ENCODE measurements around the gene SYNDIG1L. TPM values are rescaled to one million over a fixed set of nuclear protein-coding genes. Genes with fewer than 3 reads are reported as not detected.

SYNDIG1L gene
- total RNA-seq, 1 experiment from 2014 or later, result not detected

DNA sequence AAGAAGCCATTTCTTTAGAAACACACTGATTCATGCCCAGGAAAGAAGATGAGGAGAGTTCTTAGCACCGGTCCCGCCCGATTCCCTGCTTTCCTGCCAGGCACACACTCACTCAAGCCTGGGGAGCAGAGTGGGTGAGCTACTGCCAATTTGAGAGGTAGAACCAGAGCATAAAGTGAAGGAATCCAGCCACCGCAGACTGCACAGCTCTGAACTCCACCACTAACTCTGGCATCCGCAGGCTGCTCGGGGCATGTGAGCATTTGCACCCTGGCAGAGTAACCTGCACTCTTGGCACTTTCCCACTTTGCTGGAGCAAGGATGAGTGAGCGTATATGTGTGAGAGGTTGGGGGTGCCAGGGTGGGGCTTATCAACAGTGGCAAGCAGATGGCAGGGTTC is 4.0 kb upstream of the SYNDIG1L start:
- no peak for DNase-seq (ENCODE audit: low read depth)

DNA sequence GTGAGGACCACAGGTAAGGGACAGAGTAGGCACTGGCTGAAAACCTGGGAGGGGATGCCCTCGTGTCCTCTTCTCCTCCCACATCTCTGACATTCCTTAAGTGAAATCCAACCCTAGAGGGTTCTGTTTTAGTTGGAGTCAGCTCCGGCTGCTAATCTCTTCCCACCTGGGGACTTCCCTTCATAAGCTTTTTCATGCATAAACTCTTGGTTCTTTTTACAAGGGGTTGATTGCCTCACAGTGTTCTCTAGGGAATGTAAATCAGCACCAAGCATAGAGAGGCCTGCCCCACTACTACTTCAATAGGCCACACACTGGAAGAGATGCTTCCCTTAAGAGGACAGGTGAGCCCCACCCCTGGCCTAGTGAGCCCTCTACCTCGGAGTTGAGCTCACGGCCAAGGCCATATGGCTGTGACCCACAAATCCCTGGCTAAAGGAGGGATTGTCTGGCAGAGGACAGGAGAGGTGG is 3.2 kb upstream of the SYNDIG1L start:
- DNase-seq (ENCODE audit: low read depth), result no peak

DNA sequence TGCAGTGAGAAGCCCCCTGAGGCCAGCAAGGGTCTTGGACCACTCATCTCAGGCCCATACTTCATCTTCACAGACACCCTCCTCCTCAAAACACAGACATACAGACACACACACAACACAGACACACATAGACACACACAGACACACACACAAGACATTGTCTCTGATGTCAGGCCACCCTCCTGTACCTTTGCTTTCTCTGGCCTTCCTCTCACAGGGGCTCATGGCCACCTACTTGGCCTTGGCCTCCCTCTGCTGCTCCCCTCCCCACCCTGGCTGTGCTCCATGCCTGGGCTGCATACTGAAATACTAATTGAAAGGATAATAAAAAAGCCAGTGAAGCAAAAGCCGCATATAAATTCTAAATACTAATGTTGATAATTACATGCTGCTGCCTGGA is 1.6 kb upstream of the SYNDIG1L start:
- no peak for DNase-seq (ENCODE audit: low read depth)

DNA sequence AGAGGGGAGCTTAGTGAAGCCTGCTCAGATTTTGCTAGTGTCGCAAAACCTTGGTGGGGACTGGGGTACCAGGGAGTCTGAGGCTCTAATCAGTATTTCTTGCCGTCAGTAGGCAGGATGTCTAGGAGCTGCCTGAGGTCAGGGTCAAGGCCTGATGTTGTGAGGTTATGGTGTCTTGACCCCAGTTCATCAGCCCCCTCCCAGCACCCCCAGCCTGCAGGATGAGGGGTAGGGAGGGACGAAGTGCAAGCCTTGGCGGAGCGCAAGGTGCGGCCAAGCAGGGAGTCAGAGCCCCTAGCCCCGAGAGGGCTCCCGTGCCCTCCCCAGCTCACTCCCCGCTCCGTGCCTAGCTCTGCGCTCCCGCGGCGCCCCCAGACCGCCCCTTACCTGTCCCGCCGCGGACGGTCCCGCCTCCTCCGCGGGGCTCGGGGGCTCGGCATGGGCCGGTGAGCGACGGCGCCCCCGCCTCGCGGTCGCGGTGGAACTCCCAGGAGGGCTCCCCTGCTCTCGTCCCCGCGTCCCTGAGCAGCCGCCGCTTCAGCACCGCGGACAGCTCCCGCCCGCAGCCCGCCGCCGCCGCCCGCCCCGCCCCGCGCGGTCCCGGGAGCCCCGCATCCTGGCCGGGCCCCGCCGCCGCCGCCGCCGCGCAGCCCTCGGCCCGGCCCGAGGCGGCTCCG is 347 bp downstream of the SYNDIG1L start:
- peak; percentile 66 for DNase-seq (ENCODE audit: low read depth)

DNA sequence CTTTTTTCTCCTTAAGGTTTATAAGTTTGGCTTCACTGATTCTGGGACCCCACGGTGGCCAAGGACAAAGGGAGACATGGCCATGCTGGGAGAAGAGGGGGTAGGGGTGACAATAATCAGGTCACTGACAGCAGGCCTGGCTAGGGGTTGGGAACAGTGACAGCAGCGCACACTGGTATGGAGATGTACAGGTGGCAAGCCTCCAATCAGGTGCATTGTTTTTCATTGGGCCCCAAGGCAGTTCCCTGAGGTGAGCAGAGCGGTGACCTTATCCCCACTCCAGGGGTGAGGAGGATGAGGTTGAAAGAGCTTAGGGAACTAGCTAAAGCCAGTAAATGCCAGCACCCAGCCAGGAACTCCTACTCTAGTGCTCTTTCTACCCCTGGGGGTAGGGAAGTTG is 1.4 kb downstream of the SYNDIG1L start:
- DNase-seq (ENCODE audit: low read depth), result no peak

DNA sequence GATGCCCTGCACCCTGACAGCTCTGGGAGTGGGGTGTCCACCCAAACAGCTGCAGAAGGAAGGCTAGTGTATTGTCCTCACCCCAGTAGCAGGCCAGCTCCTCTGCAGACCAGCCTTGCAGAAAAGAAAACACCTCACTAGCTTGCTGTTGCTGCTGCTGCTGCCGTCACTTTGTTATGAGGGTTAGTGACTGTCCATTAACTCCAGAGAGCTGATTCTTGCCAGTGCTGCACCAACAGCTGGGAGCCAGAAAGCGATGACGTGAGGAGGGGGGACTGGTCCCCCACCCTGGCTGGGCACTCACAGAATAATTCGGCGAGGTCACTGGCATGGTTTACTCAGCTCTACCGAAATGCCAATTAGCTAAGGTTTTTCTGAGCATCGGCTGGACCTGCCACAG is 2.8 kb downstream of the SYNDIG1L start:
- no peak for DNase-seq (ENCODE audit: low read depth)

DNA sequence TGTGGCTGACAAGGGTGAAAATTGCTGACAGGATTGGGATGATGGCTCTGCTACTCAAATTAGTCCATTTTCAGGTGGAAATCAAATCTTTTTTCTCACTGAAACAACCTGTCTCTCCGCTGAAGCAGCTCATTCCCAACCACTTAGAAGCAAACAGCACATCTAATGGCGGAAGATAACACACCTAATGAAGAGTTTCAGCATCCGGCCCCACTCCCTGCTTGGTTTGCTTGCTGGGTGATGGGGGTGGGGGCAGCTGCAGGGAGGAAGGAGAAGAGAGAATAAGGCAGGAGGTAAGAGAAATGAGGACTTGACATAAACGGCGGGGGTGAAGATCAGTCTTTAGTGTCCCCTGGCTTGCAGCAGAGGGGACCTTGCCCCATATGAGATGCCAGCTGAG is 4.0 kb downstream of the SYNDIG1L start:
- DNase-seq (ENCODE audit: low read depth), result no peak

DNA sequence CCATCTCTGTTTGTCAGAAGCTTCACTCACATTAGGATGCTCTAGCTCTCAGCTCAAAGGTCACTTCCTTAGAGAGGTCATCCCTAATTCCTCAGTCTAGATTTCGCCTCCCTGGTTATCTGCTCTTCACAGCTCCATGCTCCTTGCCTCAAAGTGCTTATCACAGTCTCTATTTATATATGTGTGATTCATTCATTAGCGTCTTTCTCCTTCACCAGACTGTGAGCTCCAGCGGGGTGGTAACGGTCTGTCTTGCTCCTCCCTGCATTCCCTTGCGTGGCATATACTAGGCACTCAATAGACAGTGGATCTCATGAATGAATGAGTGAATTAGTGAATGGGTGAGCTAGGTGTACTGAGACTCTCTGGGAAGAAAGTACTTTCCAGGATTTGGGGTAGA is 6.9 kb downstream of the SYNDIG1L start:
- no peak for DNase-seq (ENCODE audit: low read depth)

DNA sequence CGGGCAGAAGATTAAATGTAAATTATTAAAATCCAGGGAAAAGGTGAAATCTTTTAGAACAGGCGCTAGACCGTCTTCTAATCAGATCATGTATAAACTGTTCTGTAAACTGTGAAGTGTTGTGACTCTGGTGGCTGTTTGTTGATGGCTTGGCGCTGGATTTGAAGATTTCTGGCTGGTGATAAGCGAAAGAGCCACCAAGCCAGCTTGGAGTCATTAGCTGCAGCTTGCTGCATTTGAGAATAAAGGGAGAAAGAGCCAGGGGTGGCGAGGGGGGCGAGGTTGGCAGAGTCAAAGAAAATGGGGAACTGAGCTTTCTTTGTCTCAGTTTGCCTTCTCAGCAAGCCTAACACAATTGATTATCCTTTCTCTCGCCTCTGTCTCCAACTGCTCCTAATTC is 8.0 kb downstream of the SYNDIG1L start:
- no peak for DNase-seq (ENCODE audit: low read depth)

DNA sequence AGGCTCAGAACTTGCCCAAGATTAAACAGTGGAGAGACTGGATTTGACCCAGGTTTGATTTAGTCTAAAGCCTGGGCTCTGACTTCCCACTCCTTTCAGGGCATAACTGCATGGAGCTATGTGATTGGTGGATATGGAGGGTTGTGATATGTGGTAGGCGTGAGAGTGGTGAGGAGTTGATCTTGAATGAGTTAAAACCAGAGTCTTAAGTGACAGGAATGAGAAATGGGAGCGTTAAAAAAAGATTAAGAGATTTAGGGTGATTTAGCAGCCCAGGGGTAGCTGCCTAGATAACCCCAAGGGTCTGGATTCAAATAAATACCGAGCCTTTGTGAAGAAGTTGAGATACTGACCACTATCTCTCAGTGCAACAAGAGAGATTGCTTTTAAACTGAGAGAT is 8.4 kb downstream of the SYNDIG1L start:
- DNase-seq (ENCODE audit: low read depth), result no peak

DNA sequence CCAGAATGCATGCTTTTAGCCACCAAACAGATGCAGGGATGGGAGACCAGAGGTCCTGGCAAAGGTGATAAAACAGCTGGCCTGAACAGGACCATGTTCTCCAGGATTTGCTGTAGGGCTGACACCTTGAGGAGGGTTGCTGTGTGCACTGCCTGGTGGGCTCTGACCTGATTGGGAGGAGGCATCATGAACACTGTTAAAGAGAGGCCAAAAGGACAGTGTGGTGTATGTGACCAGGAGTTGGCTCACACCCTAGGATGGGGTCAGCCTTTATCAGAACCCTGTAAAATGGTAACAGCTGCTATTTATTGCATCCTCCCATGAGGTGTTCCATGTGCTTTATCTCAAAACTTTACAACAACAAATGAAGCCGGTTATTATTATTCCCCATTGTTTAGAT is 8.8 kb downstream of the SYNDIG1L start:
- no peak for DNase-seq (ENCODE audit: low read depth)

DNA sequence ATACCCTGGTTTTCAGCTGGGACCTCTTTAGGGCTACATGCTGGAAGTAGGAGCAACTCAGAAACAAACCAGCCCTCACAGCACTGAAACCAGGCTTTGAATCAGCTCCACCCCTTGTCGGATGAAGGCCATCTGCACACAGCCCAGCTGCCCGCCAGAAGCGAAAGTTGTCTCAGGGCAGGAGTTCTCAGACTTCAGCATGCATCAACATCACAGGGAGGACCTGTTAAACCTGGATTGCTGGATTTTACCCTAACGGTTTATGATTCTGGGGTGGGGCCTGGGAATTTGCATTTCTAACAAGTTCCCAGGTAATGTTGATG is 10.9 kb downstream of the SYNDIG1L start:
- DNase-seq (ENCODE audit: low read depth), result no peak

DNA sequence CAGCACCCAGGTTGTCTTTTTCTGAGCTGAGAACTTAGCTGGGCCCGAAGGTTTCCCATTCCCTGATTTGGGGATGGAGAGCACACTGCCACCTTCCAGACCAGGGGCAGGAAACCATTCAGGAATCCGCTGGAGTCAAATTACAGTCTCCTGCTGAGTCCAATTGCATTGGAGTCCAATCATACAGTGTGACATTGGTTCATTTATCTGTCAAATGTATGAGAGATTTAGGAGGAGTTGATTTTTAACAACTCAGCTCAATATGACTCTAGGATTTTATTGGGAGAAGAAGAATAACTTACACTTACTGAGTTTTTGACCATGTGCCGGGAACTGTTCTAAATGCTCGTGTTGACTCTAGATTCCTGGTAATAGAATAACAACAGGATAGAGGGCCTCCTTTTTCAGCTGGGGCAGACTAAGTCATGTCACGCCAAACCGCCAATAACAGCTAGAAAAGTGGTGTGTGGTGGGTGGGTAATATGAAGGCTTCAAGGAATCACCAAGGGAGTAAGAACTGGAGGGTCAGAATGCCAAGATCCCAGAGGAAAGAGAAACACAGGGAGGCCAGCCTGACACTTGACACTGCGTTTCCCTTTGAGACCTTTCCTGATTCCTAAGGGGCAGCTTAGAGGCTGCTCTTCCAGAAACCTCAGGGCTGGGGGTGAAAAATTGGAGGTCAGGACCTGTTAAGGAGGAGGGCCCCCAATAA is 11.5 kb downstream of the SYNDIG1L start:
- DNase-seq (ENCODE audit: low read depth), result peak; percentile 48

DNA sequence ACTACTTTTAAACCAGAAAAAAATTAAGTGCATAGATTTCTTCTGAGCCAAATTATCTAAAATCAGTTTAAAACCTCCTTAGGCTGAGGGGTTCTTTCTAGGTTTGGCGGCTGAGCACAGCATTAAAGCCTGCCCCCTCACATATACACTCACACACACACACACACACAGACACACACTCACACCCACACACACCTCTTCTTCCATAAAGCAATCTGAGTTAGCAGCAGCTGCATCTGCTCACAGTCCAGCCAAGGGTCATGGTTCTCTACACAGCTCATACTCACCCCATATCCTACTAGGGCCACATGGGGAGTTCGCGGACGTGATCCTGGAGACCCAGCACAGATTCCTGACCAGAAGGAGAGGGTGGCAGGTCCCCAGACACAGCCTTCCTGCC is 12.4 kb downstream of the SYNDIG1L start:
- no peak for DNase-seq (ENCODE audit: low read depth)

DNA sequence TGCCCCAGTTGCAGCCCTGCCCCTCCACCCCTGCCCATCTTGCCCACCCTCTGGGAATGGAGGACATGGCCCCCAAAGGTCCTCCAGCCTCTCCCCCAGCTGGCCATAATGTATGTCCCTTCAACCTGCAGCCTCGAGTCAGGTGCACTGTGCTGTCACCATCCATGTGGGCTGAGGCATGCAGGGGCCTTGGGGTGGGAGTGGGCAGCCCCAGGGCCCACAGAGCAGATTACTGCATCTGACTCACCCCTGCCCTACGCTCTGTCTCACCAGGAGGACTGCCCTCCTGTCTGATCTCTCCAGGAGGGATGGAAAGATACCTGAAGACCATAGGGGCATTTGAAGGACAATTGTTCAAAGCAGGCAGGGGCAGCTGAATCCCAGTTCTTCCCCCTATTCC is 13.3 kb downstream of the SYNDIG1L start:
- no peak for DNase-seq (ENCODE audit: low read depth)

DNA sequence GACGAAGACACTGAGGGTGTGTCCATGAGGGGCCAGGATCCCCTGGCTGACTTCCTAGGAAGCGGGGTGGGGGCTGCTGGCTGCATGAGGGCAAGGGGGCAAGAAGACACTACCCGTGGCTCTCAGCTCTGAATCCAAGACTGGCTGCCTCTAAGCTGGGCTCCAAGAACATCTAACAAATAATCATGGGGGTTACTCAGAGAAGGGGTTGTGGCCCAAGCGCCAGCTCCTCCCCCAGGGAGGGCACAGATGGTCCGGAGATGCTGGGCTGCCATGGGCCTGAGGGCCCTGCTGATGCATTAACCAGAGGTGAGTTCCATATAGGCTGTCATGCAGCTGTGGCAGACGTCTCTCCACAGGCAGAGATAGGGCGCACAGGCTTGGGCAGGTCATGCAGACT is 14.3 kb downstream of the SYNDIG1L start:
- no peak for DNase-seq (ENCODE audit: low read depth)

DNA sequence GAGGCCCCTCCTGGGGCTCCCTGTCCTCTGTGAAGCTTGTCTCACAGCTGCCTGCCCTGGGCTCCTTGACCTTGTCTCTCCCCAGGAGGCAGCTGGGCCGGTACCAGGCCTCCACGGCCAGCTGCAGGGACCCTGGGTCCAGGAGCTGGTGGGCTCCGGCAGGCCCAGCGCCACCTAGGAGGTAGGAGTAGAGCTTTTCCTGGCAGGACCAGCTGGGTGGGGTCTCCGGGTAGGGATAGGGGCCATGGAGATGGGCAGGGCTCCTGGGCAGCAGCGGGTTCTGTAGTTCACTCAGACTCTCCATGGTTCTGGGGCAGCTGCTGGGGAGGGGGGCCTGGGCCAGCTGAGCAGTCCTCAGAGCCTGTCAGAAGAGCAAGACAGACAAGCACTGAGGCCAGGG is 16.6 kb downstream of the SYNDIG1L start:
- DNase-seq (ENCODE audit: low read depth), result no peak

DNA sequence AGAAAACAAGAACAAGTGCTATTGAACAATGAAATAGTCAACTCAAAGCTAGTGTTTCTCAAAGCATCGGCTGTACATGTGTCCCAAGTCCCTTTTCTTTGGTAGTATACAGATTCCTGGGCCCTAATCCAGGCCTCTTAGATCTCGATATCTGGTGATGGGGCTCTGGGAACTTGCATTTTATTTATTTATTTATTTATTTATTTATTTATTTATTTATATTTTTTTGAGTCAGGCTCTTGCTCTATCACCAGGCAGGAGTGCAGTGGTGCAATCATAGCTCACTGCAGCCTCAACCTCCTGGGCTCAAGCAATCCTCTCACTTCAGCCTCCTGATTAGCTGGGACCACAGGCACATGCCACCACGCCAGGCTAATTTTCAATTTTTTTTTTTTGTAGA is 17.1 kb downstream of the SYNDIG1L start:
- DNase-seq (ENCODE audit: low read depth), result no peak

DNA sequence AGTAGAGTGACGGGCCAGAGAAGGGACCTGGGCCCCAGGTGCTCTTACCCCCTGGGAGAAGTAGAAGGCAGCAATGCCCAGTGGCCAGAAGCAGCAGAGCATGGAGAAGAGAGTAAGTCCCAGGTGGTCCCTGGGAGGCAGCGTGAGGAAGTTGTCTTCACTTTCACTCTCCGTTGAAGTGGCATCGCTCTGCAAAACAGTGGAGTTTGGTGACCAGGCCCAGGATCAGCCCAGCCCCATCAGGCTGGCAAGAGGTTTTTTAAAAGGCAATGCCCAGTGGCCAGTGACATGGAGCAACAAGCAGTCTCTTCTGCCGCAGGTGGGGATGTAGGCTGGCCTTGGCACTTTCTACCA is 18.2 kb downstream of the SYNDIG1L start:
- no peak for DNase-seq (ENCODE audit: low read depth)

DNA sequence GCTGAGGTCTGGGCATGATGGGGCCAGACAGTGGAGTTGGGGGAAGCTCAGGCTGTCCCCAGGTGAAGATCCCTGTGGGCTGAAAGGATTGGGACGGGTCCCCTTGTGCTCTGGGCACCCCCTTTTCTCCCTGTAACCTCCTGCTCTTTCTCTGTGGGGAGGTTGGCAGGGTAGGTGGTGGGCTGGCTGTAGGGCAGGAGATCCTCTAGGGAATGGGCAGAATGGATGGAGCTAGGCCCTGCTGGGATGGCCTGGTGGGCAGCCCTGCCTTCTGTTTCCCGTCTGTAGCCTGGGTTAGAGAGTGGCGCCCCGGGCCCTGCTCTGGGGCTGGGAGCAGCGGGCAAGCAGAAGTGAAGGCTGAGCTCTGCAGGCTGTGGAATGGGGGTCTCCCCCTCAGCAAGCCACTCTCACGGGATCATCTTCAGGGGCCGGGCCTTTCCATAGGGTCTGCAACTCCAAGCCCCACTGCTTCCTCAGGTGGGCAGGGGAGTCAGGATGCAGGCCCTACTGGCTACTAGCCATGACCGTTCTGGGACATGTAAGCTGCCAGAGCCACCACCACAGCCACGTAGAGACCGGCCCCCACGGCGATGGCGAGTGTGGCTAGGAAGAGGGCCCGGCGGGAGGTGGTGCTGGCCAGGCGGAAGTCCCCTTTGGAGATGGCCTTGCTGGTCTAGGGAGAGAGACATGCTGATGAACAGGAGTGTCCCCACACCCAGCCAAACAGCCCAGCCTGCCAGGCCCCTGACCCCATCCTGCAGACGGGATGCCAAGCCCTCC is 18.8 kb downstream of the SYNDIG1L start:
- no peak for DNase-seq (ENCODE audit: low read depth)

DNA sequence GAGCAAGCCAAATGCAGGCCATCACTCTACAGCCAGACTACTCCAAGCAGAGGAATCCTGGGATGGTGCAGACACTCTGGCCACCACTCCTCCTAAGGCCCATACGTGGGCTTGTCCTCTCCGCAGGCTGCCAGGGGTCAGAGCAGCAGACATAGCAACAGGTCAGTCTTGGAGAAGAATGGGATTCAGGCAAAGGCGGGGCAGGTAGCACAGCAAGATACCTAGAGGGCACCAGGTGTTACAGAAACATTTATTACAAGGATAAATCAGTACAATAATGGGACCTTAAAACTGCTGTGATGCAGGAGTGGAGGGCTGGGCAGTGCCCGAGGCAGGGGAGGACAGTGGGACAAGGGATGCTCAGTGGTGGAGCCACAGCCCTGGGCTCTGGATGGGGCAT is 20.3 kb downstream of the SYNDIG1L start:
- DNase-seq (ENCODE audit: low read depth), result no peak

DNA sequence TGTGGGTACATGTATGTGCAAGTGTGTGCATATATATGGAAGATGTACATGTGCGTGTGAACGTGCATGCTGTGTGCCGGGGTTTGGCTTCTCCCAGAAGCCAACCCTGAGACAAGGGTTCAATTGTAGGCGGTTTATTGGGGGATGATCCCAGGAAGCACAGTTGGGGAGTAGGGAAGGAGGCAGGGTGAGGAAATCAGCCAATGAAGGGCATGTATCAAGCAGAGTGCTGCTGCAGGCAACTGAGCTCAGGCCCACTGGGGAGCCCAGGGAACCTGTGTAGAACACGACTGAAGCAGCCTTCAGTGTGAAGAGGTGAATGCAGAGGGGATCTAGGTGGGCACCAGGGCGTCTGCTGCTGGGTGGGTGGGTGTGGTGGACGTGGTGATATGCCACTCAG is 21.6 kb downstream of the SYNDIG1L start:
- no peak for DNase-seq (ENCODE audit: low read depth)
